K562 treated with DMSO at 1 percent for 4 hours (cell line): ENCODE data around the gene TGM1. TPM values are rescaled to one million over a fixed set of nuclear protein-coding genes. Genes with fewer than 3 reads are reported as not detected.

Experiments
- total RNA-seq: library from RNA; unstranded; fragments of 300-600 nt; gene quantifications from 2 replicates; pipeline ENCODE4 v1.2.3, GENCODE V29; 2022; ENCODE audit not compliant: insufficient read depth

TGM1 gene
- total RNA-seq: 0.88 and 1.5 TPM in 2 replicates

GRCh38 chr14:24262821-24263733, at the start of gene TGM1:
Gene TGM1 (minus strand): TSS chr14:24263177. CDS start chr14:24262352, 825 bp downstream.

GRCh38 chr14:24310646-24311604, 47.9 kb upstream of the TGM1 start, which contains the start of gene LTB4R:
Gene LTB4R (plus strand): TSS chr14:24311502. CDS start chr14:24315652, 4,150 bp downstream.

GRCh38 chr14:24309538-24310264, 46.7 kb upstream of the TGM1 start, which contains the start of gene LTB4R2:
Gene LTB4R2 (plus strand): TSS chr14:24310140. CDS start chr14:24310665, 525 bp downstream.

GRCh38 chr14:24307575-24308341, 44.8 kb upstream of the TGM1 start, which contains the start of gene CIDEB:
Gene CIDEB (minus strand): TSS chr14:24307977. CDS start chr14:24307858, 119 bp downstream.

GRCh38 chr14:24299255-24300191, 36.5 kb upstream of the TGM1 start, which contains the start of the genes DHRS1 and NOP9:
Gene DHRS1 (minus strand): TSS chr14:24299780. CDS start chr14:24299106, 674 bp downstream.
Gene NOP9 (plus strand): TSS chr14:24299850. CDS start chr14:24299955, 105 bp downstream.

GRCh38 chr14:24271134-24271833, 8.3 kb upstream of the TGM1 start, which contains the start of gene RABGGTA:
Gene RABGGTA (minus strand): TSS chr14:24271597. CDS start chr14:24271115, 482 bp downstream.

GRCh38 chr14:24232645-24233537, 30.1 kb downstream of the TGM1 start, which contains the start of gene GMPR2:
Gene GMPR2 (plus strand): TSS chr14:24232929. CDS start chr14:24233254, 325 bp downstream.

GRCh38 chr14:24232121-24232644, 30.8 kb downstream of the TGM1 start, which contains the start of gene NEDD8:
Gene NEDD8 (minus strand): TSS chr14:24232367. CDS start chr14:24232267, 100 bp downstream.

GRCh38 chr14:24215495-24216344, 47.3 kb downstream of the TGM1 start, which contains the start of gene MDP1:
Gene MDP1 (minus strand): TSS chr14:24216066. CDS start chr14:24215955, 111 bp downstream.

GRCh38 chr14:24212924-24213865, 49.8 kb downstream of the TGM1 start, which contains the start of gene CHMP4A:
Gene CHMP4A (minus strand): TSS chr14:24213488. CDS start chr14:24213439, 49 bp downstream.

Other genes starting within 250 kb of the TGM1 start
- gene CARMIL3, start 211.2 kb downstream of the TGM1 start, total RNA-seq: 0.24 TPM in 1 of 2 replicates, not detected in the other
- not detected in 2 replicates for gene CPNE6, start 191.6 kb downstream of the TGM1 start, total RNA-seq
- gene PCK2, start 168.9 kb downstream of the TGM1 start, total RNA-seq: 99.4 and 112 TPM in 2 replicates
- gene DCAF11, start 148.4 kb downstream of the TGM1 start, total RNA-seq: 31.4 and 39.2 TPM in 2 replicates
- 3.2 and 4.1 TPM in 2 replicates for gene NRL, start 148.2 kb downstream of the TGM1 start, total RNA-seq
- not detected in 2 replicates for gene FITM1, start 132.5 kb downstream of the TGM1 start, total RNA-seq
- 171 and 172 TPM in 2 replicates for gene PSME1, start 127.0 kb downstream of the TGM1 start, total RNA-seq
- 29.6 and 36.4 TPM in 2 replicates for gene EMC9, start 121.6 kb downstream of the TGM1 start, total RNA-seq
- gene PSME2, start 116.6 kb downstream of the TGM1 start, total RNA-seq: 160 and 167 TPM in 2 replicates
- 17.0 and 21.3 TPM in 2 replicates for gene RNF31, start 115.7 kb downstream of the TGM1 start, total RNA-seq
- gene IRF9, start 101.9 kb downstream of the TGM1 start, total RNA-seq: 9.3 and 20.9 TPM in 2 replicates
- 5.1 and 7.1 TPM in 2 replicates for gene REC8, start 91.1 kb downstream of the TGM1 start, total RNA-seq
- gene IPO4, start 74.4 kb downstream of the TGM1 start, total RNA-seq: 23.4 and 27.8 TPM in 2 replicates
- gene TM9SF1, start 67.7 kb downstream of the TGM1 start, total RNA-seq: 16.4 and 22.0 TPM in 2 replicates
- 1.1 and 2.2 TPM in 2 replicates for gene TSSK4, start 57.5 kb downstream of the TGM1 start, total RNA-seq
- gene CHMP4A, start 49.7 kb downstream of the TGM1 start, total RNA-seq: 57.8 and 78.5 TPM in 2 replicates
- gene MDP1, start 47.1 kb downstream of the TGM1 start, total RNA-seq: 7.5 and 10.8 TPM in 2 replicates
- 140 and 150 TPM in 2 replicates for gene NEDD8, start 30.8 kb downstream of the TGM1 start, total RNA-seq
- gene GMPR2, start 30.2 kb downstream of the TGM1 start, total RNA-seq: 55.3 and 68.0 TPM in 2 replicates
- 15.0 and 16.1 TPM in 2 replicates for gene TINF2, start 20.6 kb downstream of the TGM1 start, total RNA-seq
- 15.3 and 18.0 TPM in 2 replicates for gene RABGGTA, start 8.4 kb upstream of the TGM1 start, total RNA-seq
- gene DHRS1, start 36.6 kb upstream of the TGM1 start, total RNA-seq: 22.2 and 26.0 TPM in 2 replicates
- 4.7 and 6.1 TPM in 2 replicates for gene NOP9, start 36.7 kb upstream of the TGM1 start, total RNA-seq
- not detected in 2 replicates for gene CIDEB, start 44.8 kb upstream of the TGM1 start, total RNA-seq
- gene LTB4R2, start 47.0 kb upstream of the TGM1 start, total RNA-seq: 2.2 and 6.4 TPM in 2 replicates
- 4.0 and 5.3 TPM in 2 replicates for gene LTB4R, start 48.3 kb upstream of the TGM1 start, total RNA-seq
- 0.59 TPM in 1 of 2 replicates, not detected in the other for gene ADCY4, start 71.9 kb upstream of the TGM1 start, total RNA-seq
- gene RIPK3, start 76.8 kb upstream of the TGM1 start, total RNA-seq: not detected in 2 replicates
- gene NFATC4, start 105.0 kb upstream of the TGM1 start, total RNA-seq: 2.9 and 5.1 TPM in 2 replicates
- 0.94 and 1.3 TPM in 2 replicates for gene NYNRIN, start 135.8 kb upstream of the TGM1 start, total RNA-seq
- gene CBLN3, start 166.5 kb upstream of the TGM1 start, total RNA-seq: 0.71 TPM in 1 of 2 replicates, not detected in the other
- gene KHNYN, start 166.8 kb upstream of the TGM1 start, total RNA-seq: 24.9 and 30.8 TPM in 2 replicates
- gene SDR39U1, start 179.6 kb upstream of the TGM1 start, total RNA-seq: 51.9 and 69.4 TPM in 2 replicates
- gene CMA1, start 245.1 kb upstream of the TGM1 start, total RNA-seq: not detected in 2 replicates